ENCODE results near the gene PDE2A.

PDE2A gene

DNA sequence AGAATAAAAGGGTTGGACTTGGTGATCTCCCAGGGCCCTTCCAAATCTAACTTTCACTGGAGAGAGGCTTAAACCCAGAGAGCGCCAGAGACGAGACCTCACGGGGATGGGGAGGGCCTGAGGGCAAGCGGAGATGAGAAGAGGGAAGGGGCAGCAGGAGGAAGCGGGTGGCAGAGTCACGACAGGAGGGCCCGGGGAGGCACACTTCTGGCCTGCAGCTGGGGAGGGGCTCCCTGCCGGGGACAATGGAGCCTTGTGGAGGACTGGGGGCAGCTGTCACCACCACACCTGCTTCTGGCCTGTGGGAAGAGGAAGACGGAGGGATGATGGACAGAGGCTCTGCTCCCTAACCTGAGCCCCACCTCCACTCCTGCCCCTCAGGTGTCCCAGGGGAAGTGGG, 40.2 kb downstream of the PDE2A start:
- DNase-seq: no peak

DNA sequence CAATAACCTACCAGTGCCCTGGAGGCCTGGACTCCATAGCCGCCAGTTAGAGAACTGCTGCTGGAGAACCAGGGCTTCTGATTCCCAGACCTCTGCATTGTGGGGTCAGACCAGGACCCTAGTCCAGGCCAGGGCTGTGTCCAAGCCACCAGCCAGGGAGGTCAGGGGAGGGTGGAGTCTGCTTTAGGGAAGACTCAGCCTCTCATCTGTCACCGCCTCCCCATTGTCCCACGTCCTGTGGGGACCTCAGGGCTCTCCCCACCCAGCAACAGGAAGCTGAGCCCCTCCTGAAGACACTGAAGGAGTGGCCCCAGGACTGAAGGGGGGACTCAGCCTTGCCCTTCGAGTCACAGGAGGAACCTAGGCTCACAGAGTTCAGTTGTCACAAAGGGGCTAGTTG, 41.2 kb downstream of the PDE2A start:
- no peak for DNase-seq

DNA sequence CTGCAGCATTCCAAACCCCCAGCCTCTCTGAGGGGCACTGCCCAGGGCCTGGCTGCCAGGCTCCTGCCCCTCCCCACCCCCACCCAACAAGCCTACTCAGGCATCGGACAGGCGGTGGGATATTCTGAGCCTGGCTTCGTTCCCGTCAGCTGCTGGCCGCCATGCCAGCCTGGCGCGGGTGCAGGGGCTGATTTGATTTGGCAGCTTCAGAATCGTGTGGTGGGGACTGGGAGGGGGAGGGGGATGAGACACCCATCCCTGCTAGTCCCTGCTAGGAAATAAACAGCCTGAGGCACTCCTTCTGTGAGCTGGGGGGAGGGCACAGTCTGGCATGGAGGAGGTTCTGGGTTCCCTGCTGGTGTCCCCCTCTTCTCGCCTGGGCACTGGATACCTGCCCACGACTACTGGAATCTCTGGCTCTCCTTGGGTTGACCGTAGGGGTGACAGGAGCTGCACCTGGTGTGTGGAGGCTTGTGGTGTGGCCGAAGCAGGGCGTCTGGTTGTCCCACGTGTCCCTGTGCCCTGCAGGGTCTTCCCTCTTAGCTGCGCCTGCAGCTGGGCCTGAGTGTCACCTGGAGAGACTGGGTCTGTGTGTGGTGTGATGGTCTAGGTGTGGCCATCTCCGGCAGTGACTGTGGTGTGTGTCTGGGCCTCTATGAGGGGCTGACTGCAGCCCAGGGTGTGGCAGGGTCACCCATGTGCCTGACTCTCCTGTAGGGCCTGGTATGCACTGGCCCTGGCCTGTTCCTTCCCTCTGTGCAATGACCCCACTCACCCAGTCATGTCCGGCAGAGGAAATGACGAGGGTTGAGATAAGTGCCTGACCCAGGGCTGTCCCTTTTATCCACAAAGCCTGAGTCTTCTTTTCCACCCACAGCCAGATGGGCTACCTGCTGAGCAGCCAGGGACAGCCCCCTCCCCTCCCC, 42.2 kb downstream of the PDE2A start:
- no peak for DNase-seq

- no peak for DNase-seq
These were observed 43.9 kb downstream of the PDE2A start for GRCh38 chr11:72630104-72630852.

GRCh38 chr11:72629266-72629665, 45.0 kb downstream of the PDE2A start:
- DNase-seq: no peak

DNA sequence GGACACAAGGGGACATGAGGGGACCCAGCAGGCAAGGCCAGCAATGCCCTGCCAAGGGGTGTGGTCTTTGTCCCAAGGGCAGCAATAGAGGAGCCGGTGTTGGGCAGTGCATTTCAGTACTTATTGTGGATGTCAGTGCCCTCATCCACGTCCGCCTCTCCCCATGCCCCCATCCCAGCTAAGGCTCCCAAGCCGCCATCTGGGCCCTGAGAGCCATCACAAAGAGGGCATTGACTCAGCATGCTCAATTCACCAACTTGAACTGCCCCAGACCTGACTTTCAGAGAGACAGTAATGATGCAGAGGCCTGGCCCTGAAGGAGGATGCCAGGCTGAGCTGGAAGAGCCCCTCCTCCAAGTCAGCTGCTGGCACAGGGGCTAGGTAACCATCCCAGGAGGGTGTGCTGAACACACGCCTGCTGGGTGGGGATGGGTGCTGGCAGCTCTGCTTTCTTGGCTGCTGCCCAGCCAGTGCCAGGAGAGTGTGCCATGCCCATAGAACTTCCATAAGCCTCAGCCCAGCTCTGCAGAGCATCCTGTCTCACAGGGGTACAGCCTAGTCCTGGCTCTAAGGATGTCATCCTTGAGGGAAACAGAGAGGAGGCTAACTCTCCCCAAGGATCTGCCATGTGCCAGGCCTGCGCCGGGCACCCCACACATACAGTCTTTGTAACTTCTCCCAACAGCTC, 46.5 kb downstream of the PDE2A start:
- no peak for DNase-seq

DNA sequence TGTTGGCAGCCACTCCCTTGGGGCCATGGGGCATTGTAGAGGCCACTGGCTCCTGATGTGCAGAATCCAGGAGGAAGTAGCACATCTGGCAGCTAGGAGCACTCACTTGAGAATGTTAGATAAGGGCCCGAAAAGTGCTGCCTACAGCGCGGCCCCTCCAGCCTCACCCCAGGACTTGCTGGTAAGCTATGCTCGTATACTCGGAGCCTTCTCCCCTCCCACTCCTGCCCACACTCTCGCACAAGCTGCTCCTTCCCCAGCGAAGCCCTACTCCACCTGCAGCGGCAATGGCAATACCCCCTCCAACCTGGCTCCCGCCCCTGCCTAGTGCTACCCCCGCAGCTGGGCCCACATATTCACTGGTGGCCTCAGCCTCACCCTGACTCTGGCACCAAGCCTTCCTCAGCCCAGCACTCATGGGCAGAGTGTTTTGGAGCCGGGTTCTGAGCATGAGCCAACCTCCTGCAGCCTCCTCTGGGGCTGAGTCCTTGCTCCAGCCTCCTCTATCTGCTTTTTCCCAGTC, 47.7 kb downstream of the PDE2A start:
- DNase-seq: no peak

GRCh38 chr11:72625691-72626413, 48.4 kb downstream of the PDE2A start:
- no peak for DNase-seq

- DNase-seq: no peak
These were observed 49.6 kb downstream of the PDE2A start for GRCh38 chr11:72624496-72625201.

DNA sequence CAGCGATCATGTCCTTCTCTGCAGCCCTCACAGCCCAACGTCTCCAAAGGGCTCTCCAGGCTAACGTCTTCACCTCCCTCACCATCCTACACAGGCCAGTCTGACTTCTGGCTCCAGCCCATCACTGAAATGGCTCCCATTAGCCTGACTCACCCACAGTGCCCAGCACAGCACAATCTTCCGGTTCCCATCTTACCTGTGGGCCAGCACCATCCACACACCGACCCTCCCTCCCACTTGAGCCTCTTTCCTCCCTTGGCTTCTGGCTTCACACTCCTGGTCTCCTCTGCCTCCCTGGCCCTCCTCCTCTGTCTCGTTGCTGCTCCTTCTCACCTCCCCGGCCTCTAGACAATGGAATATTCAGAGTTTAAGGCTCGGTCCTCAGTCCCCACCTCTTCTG, 51.2 kb downstream of the PDE2A start:
- no peak for DNase-seq

GRCh38 chr11:72621008-72621610, 53.1 kb downstream of the PDE2A start:
- no peak for DNase-seq

GRCh38 chr11:72618803-72619202, 55.4 kb downstream of the PDE2A start:
- DNase-seq: no peak

DNA sequence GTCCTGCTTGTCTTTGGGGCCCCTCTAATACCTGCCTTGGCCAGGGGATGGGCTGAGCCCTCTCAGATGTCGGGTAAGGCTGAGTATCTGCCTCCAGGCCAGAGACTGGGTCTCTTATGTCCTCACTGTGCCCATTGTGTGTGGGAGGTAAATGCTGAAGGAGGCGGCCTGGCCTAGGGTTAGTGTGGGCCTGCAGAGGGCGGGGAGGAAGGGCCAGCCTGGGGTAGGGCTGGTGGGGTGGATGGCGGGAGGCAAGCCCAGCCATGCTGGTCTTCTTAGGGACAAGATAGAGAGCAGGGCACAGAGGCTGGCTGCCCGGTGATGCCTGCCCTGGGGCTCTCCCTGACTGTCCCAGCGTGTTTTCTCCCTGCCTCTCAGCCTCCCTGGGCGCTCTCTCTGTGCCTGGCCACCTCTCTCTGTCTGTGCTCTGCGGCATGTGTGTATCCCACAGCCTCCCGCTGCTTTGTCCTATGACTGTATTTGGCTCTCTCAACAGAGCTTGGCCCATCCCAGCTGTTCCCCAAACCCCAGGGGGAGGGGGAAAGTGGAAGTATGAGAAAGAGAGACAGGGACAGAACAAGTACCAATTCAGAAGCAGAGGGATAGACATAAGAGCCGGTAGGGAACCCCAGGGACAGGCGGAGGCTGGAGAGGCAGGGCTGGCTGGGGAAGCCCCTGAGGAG, 57.0 kb downstream of the PDE2A start:
- no peak for DNase-seq

DNA sequence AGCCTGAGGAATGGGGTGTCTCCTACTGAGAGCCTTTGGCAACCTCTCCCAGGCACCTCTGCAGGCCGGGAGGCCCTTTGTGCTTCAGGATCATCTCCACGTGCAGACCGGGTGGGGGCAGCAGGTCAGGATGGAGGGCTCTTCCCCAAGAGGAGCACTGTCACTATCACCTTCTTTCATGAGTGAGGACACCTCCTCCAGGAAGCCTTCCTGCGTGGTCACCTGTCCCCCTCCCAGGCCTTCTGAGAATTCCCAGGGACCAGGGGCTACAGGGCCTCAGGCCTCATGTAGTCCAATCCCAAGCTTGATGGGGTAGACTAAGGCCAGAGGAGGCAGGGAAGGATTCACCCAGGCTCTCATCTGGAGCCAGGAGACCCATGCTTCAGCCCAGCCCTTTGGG, 57.6 kb downstream of the PDE2A start:
- DNase-seq: no peak

- DNase-seq: no peak
These were observed 58.9 kb downstream of the PDE2A start for GRCh38 chr11:72615329-72615728.

DNA sequence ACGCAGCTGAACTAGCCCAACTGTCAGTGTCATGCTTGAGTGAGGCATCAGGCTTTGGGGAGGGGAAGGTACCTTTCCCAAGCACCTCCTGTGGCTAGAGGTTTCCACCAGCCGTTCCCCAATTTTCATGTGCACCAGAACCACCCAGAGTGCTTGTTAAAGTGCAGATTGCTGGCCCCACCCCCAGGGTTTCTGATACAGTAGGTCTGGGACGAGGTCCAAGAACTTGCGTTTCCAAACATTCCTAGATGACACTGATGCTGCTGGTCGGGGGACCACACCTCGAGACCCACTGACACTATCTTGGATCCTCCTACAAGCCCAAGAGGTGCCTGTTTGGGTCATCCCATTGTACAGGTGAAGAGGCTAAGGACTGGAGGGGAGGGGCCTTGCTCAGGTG, 59.8 kb downstream of the PDE2A start:
- no peak for DNase-seq

GRCh38 chr11:72613977-72614376, 60.2 kb downstream of the PDE2A start:
- no peak for DNase-seq

GRCh38 chr11:72613450-72613849, 60.8 kb downstream of the PDE2A start:
- no peak for DNase-seq

DNA sequence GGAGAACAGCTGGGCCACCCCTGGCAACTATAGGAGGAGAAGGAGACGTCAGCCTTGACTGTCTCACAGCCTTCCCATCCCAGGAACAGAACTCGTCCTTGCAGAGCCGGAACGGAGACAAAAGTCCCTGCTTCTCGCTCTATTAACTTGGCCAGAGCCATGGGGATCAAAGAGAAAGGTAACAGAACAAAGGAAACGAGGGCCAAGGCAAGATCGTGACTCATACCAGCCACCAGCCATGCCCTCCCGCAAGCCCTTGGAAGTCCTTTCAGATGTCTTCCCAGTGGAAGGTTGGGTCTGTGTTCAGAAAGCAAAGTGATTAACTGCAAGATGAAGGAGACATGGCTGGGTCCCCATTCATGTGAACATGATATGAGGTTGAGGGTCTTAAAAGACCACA, 64.7 kb downstream of the PDE2A start:
- no peak for DNase-seq

GRCh38 chr11:72609045-72609444, 65.2 kb downstream of the PDE2A start:
- DNase-seq: no peak

GRCh38 chr11:72607496-72607895, 66.7 kb downstream of the PDE2A start:
- no peak for DNase-seq
